ENCODE results near the gene SLC39A9.
"Not testable (repeated sequence)": the region's sequence is repeated elsewhere in the genome, so short reads cannot be mapped to it uniquely, and the experiment has no call there.

SLC39A9 gene

DNA sequence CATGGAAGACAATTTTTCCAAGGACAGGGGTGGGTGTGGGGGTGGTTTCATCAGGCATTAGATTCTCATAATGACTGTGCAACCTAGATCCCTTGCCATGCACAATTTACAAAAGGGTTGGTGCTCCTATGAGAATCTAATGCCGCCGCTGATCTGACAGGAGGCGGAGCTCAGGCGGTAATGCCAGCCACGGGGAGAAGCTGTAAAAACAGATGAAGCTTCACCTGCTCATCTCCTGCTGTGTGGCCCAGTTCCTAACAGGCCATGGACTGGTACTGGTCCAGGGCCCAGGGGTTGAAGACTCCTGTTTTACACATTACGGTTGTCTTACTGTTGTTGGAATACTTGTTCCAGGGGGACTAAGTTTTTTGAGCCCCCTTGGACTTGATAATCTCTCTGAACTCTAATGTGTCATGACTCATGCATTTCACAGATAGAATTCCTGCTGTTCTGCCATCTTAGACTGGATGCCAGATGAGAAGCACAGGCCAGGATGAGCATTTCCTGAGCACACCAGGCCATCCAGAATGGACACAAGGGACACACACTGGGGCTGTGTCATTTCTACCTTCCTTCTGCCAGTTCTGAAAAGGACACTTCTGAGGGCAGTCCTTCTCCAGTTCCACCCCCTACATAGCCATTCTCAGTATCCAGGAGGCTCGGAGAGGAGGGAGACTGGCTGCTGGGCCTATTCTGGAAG is 91.9 kb downstream of the SLC39A9 start:
- H4K20me1 ChIP-seq, result no peaks in the 10 kb centered on the region
- TF ChIP-seq Cebpa-rat (IDR thresholded peaks at IDR 0.05), result no peak
- no peak overlapping the region for H3K4me3 ChIP-seq
- peaks cover 17% of the 10 kb centered on the region for H3K4me1 ChIP-seq
- H3K9ac ChIP-seq, result no peak overlapping the region
- H3K36me3 ChIP-seq, result no peaks in the 10 kb centered on the region
- H3K27me3 ChIP-seq, result peaks cover 16% of the 10 kb centered on the region
- no peak overlapping the region for H3K4me2 ChIP-seq
- H3K9me3 ChIP-seq, result no peaks in the 10 kb centered on the region
- no peak overlapping the region for H3K27ac ChIP-seq

- Histone ChIP-seq H4K20me1 (no peaks in the 10 kb centered on the region), H3K9ac (no peak overlapping the region), H3K36me3 (no peaks in the 10 kb centered on the region), H3K4me3 (no peak overlapping the region), H3K27me3 (peaks cover 8% of the 10 kb centered on the region), H3K9me3 (no peaks in the 10 kb centered on the region), H3K27ac (no peak overlapping the region), H3K4me1 (peaks cover 17% of the 10 kb centered on the region), H3K4me2 (no peak overlapping the region)
- TF ChIP-seq Cebpa-rat (IDR thresholded peaks at IDR 0.05), result no peak
These were observed 92.7 kb downstream of the SLC39A9 start for GRCh38 chr14:69491193-69491592.

DNA sequence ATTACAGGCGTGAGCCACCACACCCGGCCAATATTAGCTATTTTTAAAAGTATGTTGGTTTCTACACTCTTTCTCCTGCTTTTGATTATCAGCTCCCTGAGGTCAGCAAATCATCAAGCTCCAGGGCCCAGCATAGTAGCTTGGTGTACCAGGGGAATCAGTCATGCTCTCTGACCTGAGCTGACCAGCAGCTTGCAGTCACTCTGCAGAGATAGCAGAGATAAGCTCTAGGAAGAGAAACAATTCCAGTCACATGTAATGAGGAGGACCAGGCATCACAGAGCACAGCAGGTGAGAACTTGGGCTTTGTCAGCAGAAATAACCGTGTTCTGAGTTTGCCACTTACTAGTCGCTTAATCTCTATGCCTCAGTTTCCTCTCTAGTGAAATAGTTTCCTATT is 94.5 kb downstream of the SLC39A9 start:
- Histone ChIP-seq H3K4me3 (no peak overlapping the region), H3K4me2 (no peak overlapping the region), H3K27me3 (no peaks in the 10 kb centered on the region), H3K36me3 (no peaks in the 10 kb centered on the region), H3K9me3 (no peaks in the 10 kb centered on the region), H3K9ac (no peak overlapping the region), H3K27ac (no peak overlapping the region), H3K4me1 (peaks cover 3% of the 10 kb centered on the region), H4K20me1 (no peaks in the 10 kb centered on the region)
- no peak for TF ChIP-seq Cebpa-rat (IDR thresholded peaks at IDR 0.05)

GRCh38 chr14:69493791-69494190 is 95.3 kb downstream of the SLC39A9 start:
- Histone ChIP-seq H3K4me2 (no peak overlapping the region), H3K9ac (no peak overlapping the region), H3K4me3 (no peak overlapping the region), H3K36me3 (no peaks in the 10 kb centered on the region), H4K20me1 (no peaks in the 10 kb centered on the region), H3K4me1 (no peaks in the 10 kb centered on the region), H3K9me3 (no peaks in the 10 kb centered on the region), H3K27me3 (no peaks in the 10 kb centered on the region), H3K27ac (no peak overlapping the region)
- TF ChIP-seq Cebpa-rat (IDR thresholded peaks at IDR 0.05), result no peak

DNA sequence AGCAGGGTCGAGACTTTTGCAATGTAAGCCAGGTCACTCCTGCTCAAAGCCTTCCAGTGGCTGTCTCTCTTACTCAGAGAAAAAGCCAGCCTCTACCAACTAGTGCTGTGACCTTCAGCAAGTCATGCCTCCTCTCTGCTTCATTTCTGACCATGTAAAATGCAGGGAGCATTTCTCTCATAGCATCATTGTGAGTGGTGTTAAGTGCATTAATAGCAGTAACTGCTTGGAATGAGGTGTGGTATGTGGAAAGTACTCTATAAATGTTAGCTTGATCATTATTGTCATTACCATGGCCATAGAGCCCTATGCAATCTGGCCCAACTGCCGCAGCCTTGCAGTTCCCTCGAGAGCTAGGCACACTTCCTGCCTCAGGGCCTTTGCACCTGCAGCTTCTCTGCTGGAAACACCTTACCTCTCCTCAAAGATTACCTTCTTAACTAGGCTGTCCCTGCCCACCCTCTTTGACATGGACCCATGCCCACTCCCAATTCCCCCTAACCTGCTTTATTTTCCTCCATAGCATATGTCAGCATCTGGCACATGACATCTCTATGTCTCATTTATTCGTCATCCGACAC is 96.9 kb downstream of the SLC39A9 start:
- Histone ChIP-seq H3K4me1 (no peaks in the 10 kb centered on the region), H3K27me3 (no peaks in the 10 kb centered on the region), H3K9me3 (no peaks in the 10 kb centered on the region), H3K36me3 (no peaks in the 10 kb centered on the region), H3K27ac (no peak overlapping the region), H3K4me2 (no peak overlapping the region), H3K9ac (no peak overlapping the region), H3K4me3 (no peak overlapping the region), H4K20me1 (no peaks in the 10 kb centered on the region)
- no peak for TF ChIP-seq Cebpa-rat (IDR thresholded peaks at IDR 0.05)

GRCh38 chr14:69497866-69498265 is 99.4 kb downstream of the SLC39A9 start:
- H3K4me3 ChIP-seq, H3K4me2 ChIP-seq, H3K27me3 ChIP-seq, H3K4me1 ChIP-seq, H3K9me3 ChIP-seq, H3K27ac ChIP-seq, H3K36me3 ChIP-seq, H4K20me1 ChIP-seq, H3K9ac ChIP-seq: not testable (repeated sequence)

GRCh38 chr14:69498286-69498685 is 99.8 kb downstream of the SLC39A9 start:
- not testable (repeated sequence) for H4K20me1 ChIP-seq, H3K4me3 ChIP-seq, H3K4me2 ChIP-seq, H3K27ac ChIP-seq, H3K9me3 ChIP-seq, H3K4me1 ChIP-seq, H3K9ac ChIP-seq, H3K36me3 ChIP-seq, H3K27me3 ChIP-seq

GRCh38 chr14:69499436-69499835 is 100.9 kb downstream of the SLC39A9 start:
- TF ChIP-seq Cebpa-rat (IDR thresholded peaks at IDR 0.05), result no peak

GRCh38 chr14:69500096-69500495 is 101.6 kb downstream of the SLC39A9 start:
- no peak overlapping the region for H3K27ac ChIP-seq
- H3K27me3 ChIP-seq, result no peaks in the 10 kb centered on the region
- H3K4me2 ChIP-seq, result no peak overlapping the region
- no peaks in the 10 kb centered on the region for H3K9me3 ChIP-seq
- H3K4me1 ChIP-seq, result no peaks in the 10 kb centered on the region
- no peaks in the 10 kb centered on the region for H3K36me3 ChIP-seq
- no peak overlapping the region for H3K9ac ChIP-seq
- H3K4me3 ChIP-seq, result no peak overlapping the region
- H4K20me1 ChIP-seq, result no peaks in the 10 kb centered on the region
- TF ChIP-seq Cebpa-rat (IDR thresholded peaks at IDR 0.05), result no peak

More at GRCh38 chr14:69499436-69499835, 100.9 kb downstream of the SLC39A9 start:
- Histone ChIP-seq H3K4me3 (no peak overlapping the region), H3K9ac (no peak overlapping the region), H4K20me1 (no peaks in the 10 kb centered on the region), H3K36me3 (no peaks in the 10 kb centered on the region), H3K4me2 (no peak overlapping the region), H3K9me3 (no peaks in the 10 kb centered on the region), H3K27me3 (no peaks in the 10 kb centered on the region), H3K27ac (no peak overlapping the region), H3K4me1 (no peaks in the 10 kb centered on the region)

- TF ChIP-seq Cebpa-rat (IDR thresholded peaks at IDR 0.05), result no peak
- no peak overlapping the region for H3K9ac ChIP-seq
These were observed 102.2 kb downstream of the SLC39A9 start for GRCh38 chr14:69500736-69501135.

More at GRCh38 chr14:69500736-69501135, 102.2 kb downstream of the SLC39A9 start:
- no peaks in the 10 kb centered on the region for H4K20me1 ChIP-seq
- no peak overlapping the region for H3K4me2 ChIP-seq
- H3K9me3 ChIP-seq, result no peaks in the 10 kb centered on the region
- no peaks in the 10 kb centered on the region for H3K36me3 ChIP-seq
- no peak overlapping the region for H3K4me3 ChIP-seq
- no peaks in the 10 kb centered on the region for H3K27me3 ChIP-seq
- H3K4me1 ChIP-seq, result no peaks in the 10 kb centered on the region
- no peak overlapping the region for H3K27ac ChIP-seq
